Measurements from ENCODE around the gene AOC3. TPM values are rescaled to one million over a fixed set of nuclear protein-coding genes. Genes with fewer than 3 reads are reported as not detected.
"Not testable (repeated sequence)": the region's sequence is repeated elsewhere in the genome, so short reads cannot be mapped to it uniquely, and the experiment has no call there.

AOC3 gene
- total RNA-seq, 1 experiment from 2014 or later: 0.62 TPM

DNA sequence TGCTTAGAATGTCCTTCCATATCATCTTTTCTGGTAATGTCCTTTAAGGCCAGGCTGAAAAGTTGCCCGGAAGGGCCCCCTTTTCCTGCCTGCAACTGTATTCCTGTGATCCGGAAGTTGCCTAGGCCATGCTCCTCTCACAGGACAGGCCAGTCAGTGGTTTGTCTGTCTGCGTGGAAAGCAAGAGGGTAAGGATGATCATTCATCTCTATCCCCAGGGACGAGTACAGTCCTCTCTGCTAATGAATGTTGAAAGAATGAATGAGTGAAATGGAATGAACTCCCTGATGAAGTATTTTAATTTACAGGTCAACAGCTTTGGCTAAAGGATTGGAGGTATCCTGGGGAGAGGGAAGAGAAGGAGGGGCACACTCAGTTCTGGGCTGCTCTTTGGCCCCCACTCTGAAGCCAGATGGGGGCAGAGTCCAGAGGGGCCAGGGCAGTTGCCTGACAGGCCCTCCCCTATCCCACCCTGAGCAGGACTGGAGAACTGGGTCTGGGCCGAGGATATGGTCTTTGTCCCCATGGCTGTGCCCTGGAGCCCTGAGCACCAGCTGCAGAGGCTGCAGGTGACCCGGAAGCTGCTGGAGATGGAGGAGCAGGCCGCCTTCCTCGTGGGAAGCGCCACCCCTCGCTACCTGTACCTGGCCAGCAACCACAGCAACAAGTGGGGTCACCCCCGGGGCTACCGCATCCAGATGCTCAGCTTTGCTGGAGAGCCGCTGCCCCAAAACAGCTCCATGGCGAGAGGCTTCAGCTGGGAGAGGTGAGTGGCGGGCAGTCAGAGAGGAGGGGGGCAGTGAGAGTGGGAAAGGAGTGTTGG, 3.2 kb downstream of the AOC3 start:
- Histone ChIP-seq H3K4me1 (ENCODE audit: insufficient read depth, low read length, poor library complexity, severe bottlenecking) (no peaks in the 10 kb centered on the region), H3K27ac (ENCODE audit: low read depth, low read length, poor library complexity, severe bottlenecking) (no peak overlapping the region), H3K4me3 (ENCODE audit: low read depth, low read length, poor library complexity, severe bottlenecking) (no peak overlapping the region), H3K9me3 (ENCODE audit: low read depth, low read length, poor library complexity, severe bottlenecking) (no peaks in the 10 kb centered on the region), H3K27me3 (replicated peaks; ENCODE audit: insufficient read depth, low read depth, low read length, poor library complexity) (no peaks in the 10 kb centered on the region), H3K36me3 (ENCODE audit: insufficient read depth, low read length, poor library complexity, severe bottlenecking) (no peaks in the 10 kb centered on the region)
- CTCF ChIA-PET: no interaction called here
- TF ChIP-seq, protein P1, sequence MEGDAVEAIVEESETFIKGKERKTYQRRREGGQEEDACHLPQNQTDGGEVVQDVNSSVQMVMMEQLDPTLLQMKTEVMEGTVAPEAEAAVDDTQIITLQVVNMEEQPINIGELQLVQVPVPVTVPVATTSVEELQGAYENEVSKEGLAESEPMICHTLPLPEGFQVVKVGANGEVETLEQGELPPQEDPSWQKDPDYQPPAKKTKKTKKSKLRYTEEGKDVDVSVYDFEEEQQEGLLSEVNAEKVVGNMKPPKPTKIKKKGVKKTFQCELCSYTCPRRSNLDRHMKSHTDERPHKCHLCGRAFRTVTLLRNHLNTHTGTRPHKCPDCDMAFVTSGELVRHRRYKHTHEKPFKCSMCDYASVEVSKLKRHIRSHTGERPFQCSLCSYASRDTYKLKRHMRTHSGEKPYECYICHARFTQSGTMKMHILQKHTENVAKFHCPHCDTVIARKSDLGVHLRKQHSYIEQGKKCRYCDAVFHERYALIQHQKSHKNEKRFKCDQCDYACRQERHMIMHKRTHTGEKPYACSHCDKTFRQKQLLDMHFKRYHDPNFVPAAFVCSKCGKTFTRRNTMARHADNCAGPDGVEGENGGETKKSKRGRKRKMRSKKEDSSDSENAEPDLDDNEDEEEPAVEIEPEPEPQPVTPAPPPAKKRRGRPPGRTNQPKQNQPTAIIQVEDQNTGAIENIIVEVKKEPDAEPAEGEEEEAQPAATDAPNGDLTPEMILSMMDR (conservative IDR thresholded peaks at IDR 0.05; ENCODE audit: low read depth, low read length): no peak
- no peak for TF ChIP-seq EZH2 (IDR thresholded peaks at IDR 0.05; ENCODE audit: borderline replicate concordance, low read depth, low read length, poor library complexity, severe bottlenecking)
- POLR2A ChIA-PET (ENCODE audit: low non-redundant PET): no interaction called here
- no peak for DNase-seq (ENCODE audit: low spot score)
- intact Hi-C loops (cut with micrococcal nuclease; ENCODE audit: unreplicated experiment): no loop called here
- BruUV-seq (replicated peaks): no TSS peak

DNA sequence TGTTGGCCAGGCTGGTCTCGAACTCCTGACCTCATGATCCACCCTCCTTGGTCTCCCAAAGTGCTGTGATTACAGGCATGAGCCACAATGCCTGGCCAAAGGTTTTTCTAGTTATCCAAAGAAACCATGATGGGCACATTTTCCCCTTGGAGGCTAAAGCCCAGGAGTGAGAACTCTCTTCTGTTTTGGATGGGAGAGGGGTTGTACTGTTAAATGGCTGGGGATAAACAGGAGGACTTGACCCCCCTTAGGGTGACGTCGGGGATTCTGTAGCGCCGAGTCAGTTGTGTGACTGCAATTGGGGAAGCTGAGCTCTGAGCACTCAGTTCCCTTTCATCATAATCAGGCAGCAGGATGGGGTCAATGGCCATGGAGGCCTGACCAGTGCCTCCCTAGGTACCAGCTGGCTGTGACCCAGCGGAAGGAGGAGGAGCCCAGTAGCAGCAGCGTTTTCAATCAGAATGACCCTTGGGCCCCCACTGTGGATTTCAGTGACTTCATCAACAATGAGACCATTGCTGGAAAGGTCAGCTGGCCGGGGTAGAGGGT, 4.1 kb downstream of the AOC3 start:
- Histone ChIP-seq H3K9me3 (ENCODE audit: low read depth, low read length, poor library complexity, severe bottlenecking) (no peaks in the 10 kb centered on the region), H3K4me3 (ENCODE audit: low read depth, low read length, poor library complexity, severe bottlenecking) (no peak overlapping the region), H3K27ac (ENCODE audit: low read depth, low read length, poor library complexity, severe bottlenecking) (no peak overlapping the region), H3K4me1 (ENCODE audit: insufficient read depth, low read length, poor library complexity, severe bottlenecking) (no peaks in the 10 kb centered on the region), H3K36me3 (ENCODE audit: insufficient read depth, low read length, poor library complexity, severe bottlenecking) (no peaks in the 10 kb centered on the region), H3K27me3 (replicated peaks; ENCODE audit: insufficient read depth, low read depth, low read length, poor library complexity) (no peaks in the 10 kb centered on the region)
- ChIA-PET POLR2A (ENCODE audit: low non-redundant PET) (no interaction called here), CTCF (no interaction called here)
- no peak for DNase-seq (ENCODE audit: low spot score)
- intact Hi-C loops (cut with micrococcal nuclease; ENCODE audit: unreplicated experiment): no loop called here
- BruUV-seq (replicated peaks): no TSS peak
- TF ChIP-seq, protein P1 (conservative IDR thresholded peaks at IDR 0.05; ENCODE audit: low read depth, low read length): no peak
- no peak for TF ChIP-seq EZH2 (IDR thresholded peaks at IDR 0.05; ENCODE audit: borderline replicate concordance, low read depth, low read length, poor library complexity, severe bottlenecking)

DNA sequence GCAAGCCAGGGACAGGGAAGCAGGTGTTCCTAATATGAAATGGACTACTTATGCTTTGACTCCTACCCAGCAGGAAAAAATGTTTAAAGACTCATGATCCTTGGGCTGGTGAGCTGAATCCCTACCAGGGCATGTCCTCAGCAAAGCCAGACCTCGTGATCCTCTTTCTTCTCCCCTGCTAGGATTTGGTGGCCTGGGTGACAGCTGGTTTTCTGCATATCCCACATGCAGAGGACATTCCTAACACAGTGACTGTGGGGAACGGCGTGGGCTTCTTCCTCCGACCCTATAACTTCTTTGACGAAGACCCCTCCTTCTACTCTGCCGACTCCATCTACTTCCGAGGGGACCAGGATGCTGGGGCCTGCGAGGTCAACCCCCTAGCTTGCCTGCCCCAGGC, 5.1 kb downstream of the AOC3 start:
- H3K27me3 ChIP-seq (replicated peaks; ENCODE audit: insufficient read depth, low read depth, low read length, poor library complexity); H3K27ac ChIP-seq (ENCODE audit: low read depth, low read length, poor library complexity, severe bottlenecking); intact Hi-C loops (cut with micrococcal nuclease; ENCODE audit: unreplicated experiment); DNase-seq (ENCODE audit: low spot score); CTCF ChIA-PET; H3K9me3 ChIP-seq (ENCODE audit: low read depth, low read length, poor library complexity, severe bottlenecking); BruUV-seq (replicated peaks); H3K4me3 ChIP-seq (ENCODE audit: low read depth, low read length, poor library complexity, severe bottlenecking); H3K4me1 ChIP-seq (ENCODE audit: insufficient read depth, low read length, poor library complexity, severe bottlenecking); POLR2A ChIA-PET (ENCODE audit: low non-redundant PET); H3K36me3 ChIP-seq (ENCODE audit: insufficient read depth, low read length, poor library complexity, severe bottlenecking): not testable (repeated sequence)

DNA sequence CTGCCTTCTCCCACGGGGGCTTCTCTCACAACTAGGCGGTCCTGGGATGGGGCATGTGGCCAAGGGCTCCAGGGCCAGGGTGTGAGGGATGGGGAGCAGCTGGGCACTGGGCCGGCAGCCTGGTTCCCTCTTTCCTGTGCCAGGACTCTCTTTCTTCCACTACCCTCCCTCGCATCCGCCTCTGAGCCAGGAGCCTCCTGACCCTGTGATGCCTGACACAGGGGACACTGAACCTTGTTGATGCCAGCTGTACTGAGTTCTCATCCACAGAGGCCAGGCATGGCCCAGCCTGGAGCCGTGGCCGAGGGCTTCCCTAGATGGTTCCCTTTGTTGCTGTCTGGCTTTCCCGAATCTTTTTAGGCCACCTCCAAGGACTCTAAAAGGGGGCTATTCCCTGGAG, 5.5 kb downstream of the AOC3 start:
- POLR2A ChIA-PET (ENCODE audit: low non-redundant PET); H3K27me3 ChIP-seq (replicated peaks; ENCODE audit: insufficient read depth, low read depth, low read length, poor library complexity); BruUV-seq (replicated peaks); CTCF ChIA-PET; intact Hi-C loops (cut with micrococcal nuclease; ENCODE audit: unreplicated experiment); H3K4me3 ChIP-seq (ENCODE audit: low read depth, low read length, poor library complexity, severe bottlenecking); DNase-seq (ENCODE audit: low spot score); H3K36me3 ChIP-seq (ENCODE audit: insufficient read depth, low read length, poor library complexity, severe bottlenecking); H3K27ac ChIP-seq (ENCODE audit: low read depth, low read length, poor library complexity, severe bottlenecking); H3K4me1 ChIP-seq (ENCODE audit: insufficient read depth, low read length, poor library complexity, severe bottlenecking); H3K9me3 ChIP-seq (ENCODE audit: low read depth, low read length, poor library complexity, severe bottlenecking): not testable (repeated sequence)
